Body of pancreas (tissue), 4 donors: ENCODE results near the gene RCOR1.

Experiments used
- POLR2A ChIP-seq, 3 donors: fragments of 450-650 bp; IDR thresholded peaks; one replicate each; pipeline ENCODE4 v1.6.1; 2016; ENCODE audit warnings: antibody characterized with exemption in 3 of 3, mild to moderate bottlenecking in 2 of 3
- TF ChIP-seq, protein P1 (sequence below), 7 experiments: fragments of 450-650 bp in 4 of 7; fragments of 200-600 bp in 3 of 7; sonication (generic) in 3 of 7; IDR thresholded peaks; one replicate each; pipeline ENCODE4 v1.5.1; 2016 to 2019; ENCODE audit warnings: antibody characterized with exemption in 7 of 7

DNA sequence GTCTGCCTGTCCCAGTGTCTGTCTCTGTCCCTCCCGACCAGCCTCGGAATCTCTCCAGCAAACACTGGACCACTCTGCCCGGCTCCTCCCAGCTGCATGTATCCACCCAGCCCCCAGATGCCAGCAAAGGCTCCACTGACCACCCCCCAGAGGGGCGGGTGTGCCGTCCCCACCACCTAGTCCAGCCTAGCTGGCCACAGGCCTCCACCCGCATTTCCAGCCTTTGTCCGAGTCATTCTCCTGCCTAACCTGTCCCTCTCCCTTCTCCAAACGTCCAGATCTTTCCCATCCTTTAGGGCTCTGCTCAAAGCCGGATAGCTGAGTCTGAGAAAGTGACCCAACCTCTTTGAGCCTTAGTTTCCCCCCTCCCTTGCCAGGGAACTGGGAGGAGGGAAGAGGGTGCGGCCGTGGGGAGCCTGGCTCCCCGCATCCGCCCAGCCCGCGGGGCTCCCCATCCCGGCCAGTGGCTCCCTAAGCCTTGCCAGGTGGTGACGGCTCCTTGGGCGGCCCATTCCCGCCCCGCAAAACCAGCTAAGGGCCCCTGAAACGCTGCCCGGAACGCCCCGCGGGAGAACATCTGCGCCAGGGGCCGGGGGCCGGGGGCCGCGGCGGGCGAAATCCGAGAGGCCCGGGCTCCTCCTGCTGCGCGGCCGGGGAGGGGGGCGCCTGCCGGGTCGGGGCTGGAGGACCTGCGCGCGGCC lies 48.3 kb upstream of the RCOR1 start:
- TF ChIP-seq, protein P1, sequence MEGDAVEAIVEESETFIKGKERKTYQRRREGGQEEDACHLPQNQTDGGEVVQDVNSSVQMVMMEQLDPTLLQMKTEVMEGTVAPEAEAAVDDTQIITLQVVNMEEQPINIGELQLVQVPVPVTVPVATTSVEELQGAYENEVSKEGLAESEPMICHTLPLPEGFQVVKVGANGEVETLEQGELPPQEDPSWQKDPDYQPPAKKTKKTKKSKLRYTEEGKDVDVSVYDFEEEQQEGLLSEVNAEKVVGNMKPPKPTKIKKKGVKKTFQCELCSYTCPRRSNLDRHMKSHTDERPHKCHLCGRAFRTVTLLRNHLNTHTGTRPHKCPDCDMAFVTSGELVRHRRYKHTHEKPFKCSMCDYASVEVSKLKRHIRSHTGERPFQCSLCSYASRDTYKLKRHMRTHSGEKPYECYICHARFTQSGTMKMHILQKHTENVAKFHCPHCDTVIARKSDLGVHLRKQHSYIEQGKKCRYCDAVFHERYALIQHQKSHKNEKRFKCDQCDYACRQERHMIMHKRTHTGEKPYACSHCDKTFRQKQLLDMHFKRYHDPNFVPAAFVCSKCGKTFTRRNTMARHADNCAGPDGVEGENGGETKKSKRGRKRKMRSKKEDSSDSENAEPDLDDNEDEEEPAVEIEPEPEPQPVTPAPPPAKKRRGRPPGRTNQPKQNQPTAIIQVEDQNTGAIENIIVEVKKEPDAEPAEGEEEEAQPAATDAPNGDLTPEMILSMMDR (IDR thresholded peaks at IDR 0.05): no peak
- no peak for TF ChIP-seq POLR2A (IDR thresholded peaks at IDR 0.05)
